ENCODE results near the gene HS2ST1.

HS2ST1 gene

DNA sequence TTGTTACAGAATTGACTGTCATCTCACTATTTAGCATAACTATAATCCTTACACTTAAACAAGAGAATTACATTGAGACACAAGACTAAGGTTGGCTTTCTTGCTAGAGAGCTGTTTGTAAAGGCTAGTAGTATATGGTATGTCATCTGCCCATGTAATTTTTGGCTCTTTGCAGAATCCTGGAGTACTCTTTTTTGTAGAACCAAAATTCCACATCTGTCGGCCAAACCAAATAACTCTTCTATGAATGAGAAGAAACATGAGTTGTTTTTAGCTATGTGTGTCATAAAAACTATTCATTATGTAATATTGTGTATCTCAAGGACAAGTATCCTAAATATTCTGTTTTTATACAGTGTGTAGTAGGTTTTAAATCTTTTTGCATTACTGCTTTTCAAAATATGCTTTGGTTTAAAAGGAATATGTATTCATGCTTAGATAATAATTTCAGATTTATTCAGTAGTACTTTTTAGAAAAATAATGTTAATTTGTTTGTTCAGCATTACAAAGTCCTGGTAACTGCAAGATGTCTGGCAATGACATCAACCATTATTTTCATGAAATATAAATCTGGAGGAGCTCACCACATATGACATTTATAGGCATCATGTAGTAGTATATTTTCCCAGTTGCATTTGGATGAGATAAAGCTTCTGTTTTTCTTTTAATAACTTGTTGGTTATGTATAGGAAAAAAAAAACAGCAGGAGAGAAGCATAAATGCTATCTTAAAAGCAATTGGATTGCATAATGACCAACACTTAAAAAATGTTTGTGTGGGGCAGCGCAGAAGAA, 159.8 kb downstream of the HS2ST1 start:
- no peak for DNase-seq

DNA sequence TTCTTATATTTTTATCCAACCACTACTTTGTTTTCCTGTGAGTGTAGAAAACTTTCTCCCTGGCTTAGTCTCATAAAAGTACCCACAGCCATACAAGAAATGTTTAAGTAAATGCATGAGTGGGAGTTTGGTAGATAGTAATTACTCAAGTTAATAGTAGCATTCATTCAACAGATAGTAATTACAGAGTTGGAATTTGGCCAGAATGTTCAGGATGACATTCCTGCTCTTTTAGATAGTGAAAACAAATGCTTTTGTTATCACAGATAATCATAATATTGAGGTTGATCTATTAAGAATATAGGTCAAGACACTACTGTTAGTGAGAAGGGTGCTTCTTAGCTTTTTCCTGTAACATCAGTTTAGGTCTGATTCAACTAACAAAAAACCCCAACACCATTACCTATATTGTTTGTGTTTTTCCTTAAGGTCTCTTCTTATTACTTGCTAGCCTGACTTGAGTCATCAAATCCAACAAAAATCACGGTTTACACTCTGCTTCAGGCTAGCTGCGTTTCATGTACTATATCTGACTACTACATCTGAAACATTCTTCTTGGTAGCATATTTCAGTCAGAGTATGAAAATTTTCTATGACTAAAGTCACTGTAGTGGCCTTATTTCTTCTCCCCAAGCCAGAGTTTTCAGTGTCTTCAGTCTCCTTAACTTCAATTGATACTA, 163.7 kb downstream of the HS2ST1 start:
- no peak for DNase-seq

DNA sequence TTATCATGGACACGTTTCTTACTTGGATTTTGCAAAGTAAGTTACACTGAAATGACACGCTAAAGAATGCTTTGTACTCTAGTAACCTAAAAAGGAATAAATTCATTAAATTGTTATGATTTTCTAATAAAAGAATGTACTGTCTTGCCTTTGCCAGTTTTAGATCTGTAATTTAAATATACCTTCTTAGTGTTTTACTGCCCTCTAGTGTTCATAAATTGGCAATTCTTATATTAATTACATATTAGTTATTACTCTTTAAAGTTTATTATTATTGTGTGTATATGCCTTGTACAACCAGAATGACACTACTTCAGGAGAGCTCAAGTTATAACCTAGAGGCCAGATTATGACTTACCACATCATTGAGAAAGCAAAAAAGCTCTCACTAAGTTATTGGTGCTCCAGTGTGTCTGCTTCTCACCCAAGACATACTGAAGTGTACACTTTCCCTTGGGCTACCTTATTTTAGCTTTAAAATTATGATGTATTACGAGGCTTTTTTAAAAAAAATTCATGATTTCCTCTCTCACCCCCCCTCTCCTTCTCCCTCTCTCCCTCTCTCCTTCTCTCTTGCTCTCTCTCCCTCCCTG, 169.9 kb downstream of the HS2ST1 start:
- peak in 1 of 2 experiments; percentile 7 for DNase-seq

DNA sequence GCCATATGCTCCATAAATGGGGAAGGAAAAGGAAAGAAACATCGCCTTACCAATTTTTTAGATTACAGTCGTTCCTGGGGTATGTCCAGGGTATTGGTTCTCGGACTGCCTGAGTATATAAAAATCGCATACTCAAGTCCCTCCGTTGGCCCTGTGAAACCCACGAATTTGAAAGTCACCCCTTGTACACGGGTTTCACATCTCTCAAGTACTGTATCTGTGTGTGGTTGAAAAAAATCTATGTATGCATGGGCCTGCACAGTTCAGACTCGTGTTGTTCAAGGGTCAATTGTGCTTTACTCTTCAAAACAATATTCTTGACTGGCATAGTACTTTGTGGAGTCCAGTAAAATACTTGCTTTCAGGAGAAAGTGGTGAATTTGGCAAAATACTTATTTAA, 171.7 kb downstream of the HS2ST1 start:
- no peak for DNase-seq

DNA sequence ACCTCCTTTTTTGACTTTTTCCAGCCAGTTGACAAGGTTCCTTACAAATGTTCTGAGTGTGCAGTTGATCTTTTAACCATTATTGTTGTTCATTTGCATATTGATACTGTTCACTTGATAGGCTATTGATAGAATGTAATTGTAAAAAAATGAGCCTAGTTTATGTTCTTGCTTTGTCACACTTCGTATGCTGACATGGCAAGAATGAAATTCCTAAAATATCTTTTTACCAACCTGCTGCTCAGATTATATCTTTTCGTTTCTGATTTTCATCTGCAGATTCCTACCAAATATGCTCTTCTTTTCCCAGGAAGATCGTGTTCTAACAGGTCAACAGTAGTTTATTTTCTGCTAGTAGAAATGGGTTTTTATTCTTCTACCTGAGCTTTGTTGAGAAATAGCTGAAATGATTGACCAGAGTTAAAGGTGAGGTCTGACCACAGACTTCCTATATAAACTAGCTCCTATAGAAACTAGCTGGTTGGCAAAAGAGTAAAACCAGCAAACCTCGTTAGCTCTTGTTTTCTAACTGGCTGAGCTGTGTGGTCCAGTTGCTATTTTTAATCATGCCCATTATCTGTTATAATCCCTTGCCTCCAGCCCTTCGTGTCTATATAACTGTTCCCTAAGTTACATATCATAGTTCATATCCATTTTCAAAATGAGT, 174.8 kb downstream of the HS2ST1 start:
- DNase-seq = no peak

DNA sequence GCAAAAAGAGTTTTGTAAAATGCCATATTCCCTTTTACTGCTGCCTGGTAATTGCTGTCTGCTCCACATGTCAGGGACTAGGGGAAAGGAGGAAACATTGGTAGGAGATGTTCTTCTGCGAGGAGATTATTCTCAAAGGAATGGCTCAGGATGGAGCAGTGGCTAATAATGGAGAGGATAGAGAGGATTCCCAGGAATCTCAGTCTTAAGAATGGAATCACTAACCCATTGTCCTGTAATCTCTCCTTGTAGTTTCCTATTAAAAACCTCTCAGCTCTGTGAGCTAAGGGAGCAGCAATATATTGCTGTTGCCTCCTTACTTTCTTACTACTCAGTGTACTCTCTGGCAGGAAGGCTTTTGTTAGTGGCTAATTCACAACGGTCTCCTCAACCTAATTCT, 175.4 kb downstream of the HS2ST1 start:
- DNase-seq = no peak

DNA sequence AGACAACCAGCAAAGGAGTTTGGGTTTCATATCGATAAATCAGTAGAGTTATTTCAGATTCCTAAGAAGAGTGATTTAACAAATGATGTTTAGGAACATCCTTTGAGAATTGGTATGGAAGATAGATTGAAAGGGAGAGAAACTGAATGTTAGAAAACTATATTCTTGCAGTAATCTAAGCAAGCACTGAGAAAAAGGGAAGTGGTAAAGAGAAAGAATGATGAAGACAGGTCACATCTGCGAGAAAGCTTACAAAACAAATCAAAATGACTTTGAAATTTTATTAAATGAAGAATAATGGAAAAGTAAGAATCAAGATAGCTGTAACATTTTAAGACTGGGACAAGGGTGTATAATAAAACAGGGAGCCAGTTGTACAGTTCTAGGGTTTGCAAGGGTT, 177.0 kb downstream of the HS2ST1 start:
- DNase-seq = no peak

DNA sequence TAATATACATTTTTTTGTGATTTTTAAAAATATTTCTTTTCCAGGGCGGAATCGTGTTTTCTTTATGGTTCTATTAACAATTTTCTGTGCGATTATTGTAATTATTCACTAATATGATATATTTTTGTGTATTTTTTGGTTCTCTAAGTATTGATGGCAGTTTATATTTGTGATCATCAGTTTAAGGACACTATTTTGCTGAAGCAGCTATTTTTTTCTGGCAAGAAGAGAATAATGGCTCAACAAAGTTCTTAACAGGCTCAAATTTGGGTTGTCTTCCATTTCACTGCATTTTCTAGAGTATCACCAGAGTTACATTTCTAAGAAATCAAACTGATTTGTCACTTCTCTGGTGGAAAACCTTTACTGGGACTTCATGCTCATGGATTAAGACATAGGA, 178.4 kb downstream of the HS2ST1 start:
- no peak for DNase-seq

DNA sequence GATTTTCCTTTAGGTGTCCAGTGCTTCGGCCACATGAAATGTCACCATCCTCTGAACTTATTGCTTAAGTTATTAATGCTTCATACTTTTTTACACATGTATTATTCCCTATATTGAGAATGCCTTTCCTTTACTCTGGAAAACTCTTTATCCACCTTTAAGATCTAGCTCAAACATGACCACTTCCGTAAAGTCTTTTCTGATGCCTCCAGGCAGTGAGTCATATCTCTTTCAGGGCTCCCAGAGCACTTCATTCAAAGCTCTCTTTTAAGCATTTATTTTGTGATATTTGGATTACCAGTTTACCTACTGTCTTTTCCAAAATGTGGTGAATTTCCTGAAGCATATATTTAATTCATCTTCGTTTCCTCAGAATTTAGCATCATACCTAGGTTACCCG, 178.9 kb downstream of the HS2ST1 start:
- no peak for DNase-seq

DNA sequence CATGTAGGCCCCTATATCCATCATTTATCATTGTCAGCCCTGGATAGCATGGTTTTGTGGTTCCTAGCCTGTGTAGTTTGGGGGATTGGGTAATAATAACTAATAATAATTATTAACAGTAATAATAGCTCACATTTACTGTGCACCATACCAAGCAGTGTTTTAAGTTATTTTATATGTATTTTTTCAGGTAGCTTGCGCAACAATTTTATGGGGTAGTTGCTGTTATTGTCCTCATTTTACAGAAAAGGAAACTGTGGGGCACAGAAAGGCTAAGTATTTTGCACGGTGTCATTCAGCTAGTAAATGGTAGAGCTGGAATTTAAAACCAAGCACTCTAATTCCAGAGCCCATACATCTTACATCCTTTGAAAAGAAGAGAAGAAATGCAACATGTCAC, 179.8 kb downstream of the HS2ST1 start:
- DNase-seq = no peak

DNA sequence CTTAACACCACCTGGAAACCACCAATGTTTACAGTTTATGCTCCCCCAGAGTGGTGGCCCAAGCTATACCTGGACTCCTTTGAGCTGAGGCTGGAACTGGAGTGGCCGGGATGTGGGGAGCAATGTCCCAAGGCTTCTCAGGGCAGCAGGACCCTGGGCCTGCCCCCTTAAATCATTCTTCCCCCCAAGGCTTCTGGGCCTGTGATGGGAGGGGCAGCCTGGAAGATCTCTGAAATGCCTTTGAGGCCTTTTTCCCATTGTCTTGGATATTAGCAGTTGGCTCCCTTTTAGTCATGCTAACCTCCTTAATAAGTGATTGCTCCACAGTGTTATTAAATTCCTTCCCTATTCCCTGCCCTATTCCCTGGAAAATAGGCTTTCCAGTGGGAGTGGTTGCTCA, 185.8 kb downstream of the HS2ST1 start:
- no peak for DNase-seq

DNA sequence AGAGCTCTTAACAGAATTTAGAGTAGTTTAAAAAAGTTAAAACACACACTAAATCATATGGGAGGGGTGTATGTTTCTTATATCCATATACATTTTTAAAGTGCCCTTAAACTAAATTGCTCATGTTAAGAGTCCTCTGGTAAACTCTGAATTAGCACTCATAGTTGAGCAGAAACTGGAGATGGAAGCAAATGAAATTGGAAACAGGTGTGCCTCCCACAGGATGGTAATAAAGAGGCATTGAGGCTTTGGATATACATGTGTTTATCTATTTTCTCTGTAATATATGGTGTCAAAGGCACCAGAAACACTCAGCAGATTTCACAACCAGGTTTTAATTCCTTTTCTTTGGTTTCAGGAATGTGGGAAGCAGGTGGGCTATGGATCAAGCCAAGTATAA, 188.6 kb downstream of the HS2ST1 start:
- DNase-seq = no peak

DNA sequence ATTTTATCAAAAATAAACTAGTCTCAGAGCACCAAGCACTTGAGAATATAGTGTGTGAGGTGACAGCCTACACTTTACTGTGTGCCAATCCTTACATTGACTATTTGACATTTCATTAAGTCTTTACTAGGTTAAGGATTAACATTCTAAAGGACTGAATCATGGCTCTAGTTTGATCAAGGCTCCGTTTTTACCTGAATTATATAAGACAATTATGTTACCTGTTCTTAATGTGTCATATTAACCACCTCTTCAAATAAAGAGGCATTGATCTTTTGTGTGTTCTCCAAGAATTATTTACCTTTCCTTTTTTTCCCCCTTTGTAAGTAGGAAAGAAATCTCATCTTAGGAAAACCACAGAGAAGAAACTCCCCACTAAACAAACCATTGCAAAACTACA, 189.7 kb downstream of the HS2ST1 start:
- no peak for DNase-seq

DNA sequence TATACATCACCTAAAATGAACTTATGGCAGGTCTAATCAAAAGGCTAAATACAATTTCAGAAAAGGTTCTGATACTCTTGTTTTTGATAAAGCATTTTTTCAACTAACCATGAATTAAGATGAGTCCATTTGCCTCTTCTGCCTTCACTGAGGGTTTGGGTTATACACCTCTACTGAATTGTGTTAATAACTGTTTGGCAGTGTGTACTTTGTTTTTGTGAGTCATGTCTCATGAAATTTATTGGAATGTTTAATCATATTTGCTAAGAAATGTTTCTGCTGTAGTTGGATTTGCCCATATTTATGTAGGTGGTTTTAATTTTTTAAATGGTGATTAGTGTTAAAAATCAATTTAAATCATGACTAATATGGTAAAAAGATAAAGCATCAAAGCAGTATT, 190.5 kb downstream of the HS2ST1 start:
- no peak for DNase-seq

DNA sequence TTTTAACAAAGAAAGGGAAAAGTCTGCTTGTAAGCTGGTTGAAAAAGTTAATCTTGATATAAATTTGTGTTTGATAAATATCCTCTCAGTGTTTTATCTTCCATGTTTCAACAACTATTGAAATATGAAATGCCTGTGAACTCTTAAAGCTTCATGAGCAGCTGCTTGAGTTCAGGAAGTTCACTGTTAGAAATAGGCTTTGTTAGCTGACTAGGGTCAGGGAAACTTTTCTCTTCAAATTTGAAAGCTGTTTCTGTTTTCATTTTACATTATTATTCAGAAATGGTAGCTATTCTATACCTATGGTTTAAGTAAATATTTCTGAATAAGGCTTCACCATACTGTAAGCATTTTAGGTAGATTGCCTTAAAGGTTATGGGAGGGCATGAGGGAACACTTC, 191.7 kb downstream of the HS2ST1 start:
- DNase-seq = no peak

DNA sequence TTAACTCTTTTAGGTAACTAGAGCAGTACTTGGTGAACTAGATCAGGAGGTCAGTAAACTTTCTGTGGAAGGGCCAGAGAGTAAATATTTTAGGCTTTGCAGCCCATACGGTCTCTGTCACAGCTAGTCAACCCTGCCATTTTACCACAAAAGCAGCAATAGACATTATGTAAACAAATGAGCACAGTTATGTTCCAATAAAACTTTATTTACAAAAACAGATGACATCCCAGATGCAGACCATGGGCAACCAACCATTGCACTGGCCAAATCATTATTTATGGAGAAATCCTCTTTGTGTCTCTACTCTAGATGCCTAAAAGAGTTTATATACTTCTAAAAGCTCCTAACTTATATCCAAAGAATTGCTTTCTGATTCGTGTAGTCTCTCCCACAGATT, 192.4 kb downstream of the HS2ST1 start:
- no peak for DNase-seq

DNA sequence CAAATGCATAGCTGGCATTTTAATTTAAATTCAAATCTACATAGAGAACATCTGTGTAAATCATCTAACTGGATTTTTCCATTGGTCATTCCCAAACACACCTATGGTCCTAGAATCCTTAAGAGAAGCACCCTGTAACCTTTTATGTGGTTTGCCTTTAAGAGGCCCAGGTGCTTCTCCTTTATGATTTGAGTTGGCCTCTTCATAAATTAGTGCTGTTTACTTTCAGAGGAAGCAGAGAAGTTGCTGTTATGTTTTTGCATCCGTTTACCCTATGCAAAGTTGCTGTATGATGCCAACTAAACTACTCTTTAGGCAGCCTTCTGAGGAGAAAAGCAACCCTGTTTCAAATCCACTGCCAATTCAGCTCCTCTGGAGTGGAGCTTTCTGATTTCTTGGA, 193.8 kb downstream of the HS2ST1 start:
- DNase-seq = no peak

DNA sequence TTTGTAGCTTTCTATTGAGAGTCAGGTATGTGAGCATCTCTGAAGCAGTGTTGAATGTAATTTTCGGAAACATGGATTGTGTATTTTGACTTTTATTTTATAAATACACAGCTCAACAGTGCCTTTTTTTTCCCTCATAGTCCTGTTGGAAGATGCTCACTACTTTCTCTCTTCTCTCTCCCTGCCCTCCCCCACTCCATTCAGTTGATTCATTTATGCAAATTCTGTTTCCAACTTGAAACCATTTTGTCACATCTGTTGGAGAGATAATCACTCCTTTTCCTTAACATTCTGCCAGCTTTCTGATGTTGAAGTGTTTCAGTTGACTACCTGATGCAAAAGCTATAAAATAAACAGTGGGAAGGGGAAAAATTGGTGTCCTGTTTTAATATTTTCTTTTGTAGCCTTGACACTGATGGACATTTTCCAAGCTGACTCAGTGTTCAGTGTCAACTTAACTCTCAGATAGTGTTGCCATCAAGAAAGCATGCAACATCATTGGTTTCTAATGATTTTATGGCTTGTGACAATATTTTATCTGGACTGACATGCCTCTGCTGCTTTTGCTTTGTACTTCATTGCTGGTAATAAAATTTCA, 194.5 kb downstream of the HS2ST1 start:
- DNase-seq = no peak

DNA sequence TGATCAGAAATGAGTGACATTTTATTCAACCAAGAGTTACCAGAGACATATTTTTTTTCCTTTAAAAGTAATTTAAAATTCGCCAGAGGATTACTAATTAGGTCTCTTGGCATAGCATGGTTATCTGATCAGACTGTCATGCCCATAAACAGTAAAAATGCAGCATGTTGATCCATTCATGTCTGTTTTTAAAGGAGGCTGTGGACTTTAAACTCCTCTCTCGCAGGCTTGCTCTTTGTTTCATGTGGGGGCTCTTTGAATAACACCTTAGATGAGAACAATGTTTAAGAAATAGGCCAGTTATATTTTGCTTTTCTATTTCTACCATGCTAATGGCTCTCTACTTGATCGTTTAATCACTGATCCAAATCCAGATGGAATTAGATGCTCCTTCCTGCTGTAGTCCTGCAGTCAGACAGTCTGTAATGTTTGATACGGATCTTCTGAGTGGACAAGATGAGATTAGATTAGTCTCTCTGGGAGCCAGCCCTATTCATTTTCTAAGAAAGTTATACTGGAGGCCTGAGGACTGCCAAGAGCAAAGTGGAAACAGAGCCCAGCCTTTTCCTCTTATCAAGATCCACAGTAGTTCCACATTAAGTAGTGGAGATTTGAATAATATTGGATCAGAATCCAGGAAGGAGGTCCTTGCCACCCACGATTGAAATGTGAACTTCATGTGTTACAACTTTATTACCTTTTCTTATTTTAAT, 197.4 kb downstream of the HS2ST1 start:
- DNase-seq = no peak

DNA sequence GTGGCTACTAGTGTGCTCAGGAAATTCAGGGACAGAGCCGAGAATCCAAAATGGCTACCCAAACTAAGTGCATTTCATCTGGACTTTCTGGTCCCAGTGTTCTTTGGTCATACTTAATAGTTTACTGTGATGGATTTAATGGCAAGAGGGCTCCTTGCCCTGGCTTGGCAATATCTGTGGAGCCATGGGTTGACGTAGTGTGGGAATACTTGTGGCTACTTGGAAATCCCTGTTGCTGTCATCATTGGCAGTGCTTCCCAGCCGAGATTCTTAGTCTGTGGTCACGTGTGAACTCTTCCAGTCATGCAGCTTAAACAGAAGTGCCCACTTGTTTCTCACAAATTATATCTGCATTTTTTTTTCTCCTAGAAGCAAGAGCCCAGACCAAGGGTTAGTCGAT, 198.9 kb downstream of the HS2ST1 start:
- DNase-seq = no peak

DNA sequence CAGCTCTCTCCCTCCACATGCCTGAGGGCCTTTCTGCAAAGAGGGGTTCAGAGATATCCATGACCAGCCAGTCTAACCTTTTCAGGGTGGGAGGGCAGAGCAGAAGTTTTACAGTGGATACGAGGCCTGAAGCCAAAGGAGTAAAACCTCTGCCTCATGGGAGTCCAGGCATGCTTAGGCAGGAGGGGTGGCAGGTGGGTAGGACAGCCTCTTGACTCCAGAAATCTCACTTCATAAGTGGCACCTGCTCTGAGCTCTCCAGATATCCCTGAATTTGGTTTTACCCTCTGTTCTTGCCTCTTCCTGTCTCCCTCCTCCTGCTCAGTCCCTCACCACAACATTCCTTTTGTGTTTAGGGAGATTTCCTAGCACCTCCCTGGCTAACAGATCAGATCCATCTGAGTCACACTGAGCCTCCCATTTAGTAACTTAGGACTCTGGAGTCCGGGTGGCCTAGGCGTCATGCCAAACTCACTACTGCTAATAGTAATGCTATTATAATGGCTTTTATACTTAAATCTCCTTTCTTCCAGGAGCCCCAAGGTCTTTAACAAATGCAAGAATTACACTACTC, 201.0 kb downstream of the HS2ST1 start:
- no peak for DNase-seq

DNA sequence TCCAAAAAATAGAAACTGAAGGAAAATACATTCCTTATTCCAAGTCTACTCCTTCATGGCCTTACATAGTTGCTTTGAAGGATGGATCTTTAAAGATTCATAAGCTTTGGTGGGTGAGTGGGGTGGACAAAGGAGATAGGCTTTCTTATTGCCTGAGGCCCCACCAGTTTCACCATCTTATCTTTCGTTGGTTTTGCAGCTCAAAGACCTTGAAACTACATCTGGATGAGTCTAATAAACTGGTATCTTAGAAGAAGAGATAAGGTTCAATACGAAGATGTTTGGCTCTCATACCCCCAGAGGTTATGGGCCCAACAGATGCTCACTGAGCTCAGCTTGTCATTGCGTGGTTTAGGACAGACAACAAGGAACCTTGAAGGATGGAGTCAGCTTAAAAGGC, 201.5 kb downstream of the HS2ST1 start:
- DNase-seq = no peak
